Measurements from ENCODE around the gene CPNE4.

DNA sequence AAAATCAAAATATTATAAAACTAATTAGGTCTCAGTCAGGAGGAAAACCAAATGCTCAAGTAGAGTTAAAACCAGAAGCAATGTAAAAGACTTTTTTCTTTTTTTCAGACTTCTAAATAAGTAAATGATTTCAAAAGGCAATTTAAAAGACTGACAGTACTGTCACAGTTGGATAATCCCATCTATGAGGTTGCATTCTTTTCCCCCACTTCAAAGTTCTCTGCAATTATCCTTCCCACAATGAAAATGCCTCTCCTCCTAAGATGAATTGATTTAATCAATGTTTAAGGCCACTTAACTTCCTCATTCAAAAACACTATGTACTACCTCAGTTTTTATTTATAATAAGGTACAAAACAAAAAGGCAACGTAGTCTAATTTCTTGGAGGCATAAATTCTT, 540.1 kb downstream of the CPNE4 start:
- TF ChIP-seq, protein P1, sequence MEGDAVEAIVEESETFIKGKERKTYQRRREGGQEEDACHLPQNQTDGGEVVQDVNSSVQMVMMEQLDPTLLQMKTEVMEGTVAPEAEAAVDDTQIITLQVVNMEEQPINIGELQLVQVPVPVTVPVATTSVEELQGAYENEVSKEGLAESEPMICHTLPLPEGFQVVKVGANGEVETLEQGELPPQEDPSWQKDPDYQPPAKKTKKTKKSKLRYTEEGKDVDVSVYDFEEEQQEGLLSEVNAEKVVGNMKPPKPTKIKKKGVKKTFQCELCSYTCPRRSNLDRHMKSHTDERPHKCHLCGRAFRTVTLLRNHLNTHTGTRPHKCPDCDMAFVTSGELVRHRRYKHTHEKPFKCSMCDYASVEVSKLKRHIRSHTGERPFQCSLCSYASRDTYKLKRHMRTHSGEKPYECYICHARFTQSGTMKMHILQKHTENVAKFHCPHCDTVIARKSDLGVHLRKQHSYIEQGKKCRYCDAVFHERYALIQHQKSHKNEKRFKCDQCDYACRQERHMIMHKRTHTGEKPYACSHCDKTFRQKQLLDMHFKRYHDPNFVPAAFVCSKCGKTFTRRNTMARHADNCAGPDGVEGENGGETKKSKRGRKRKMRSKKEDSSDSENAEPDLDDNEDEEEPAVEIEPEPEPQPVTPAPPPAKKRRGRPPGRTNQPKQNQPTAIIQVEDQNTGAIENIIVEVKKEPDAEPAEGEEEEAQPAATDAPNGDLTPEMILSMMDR (IDR thresholded peaks at IDR 0.05): no peak
- TF ChIP-seq POLR2A (IDR thresholded peaks at IDR 0.05): no peak
